ENCODE measurements around the gene AACS.

DNA sequence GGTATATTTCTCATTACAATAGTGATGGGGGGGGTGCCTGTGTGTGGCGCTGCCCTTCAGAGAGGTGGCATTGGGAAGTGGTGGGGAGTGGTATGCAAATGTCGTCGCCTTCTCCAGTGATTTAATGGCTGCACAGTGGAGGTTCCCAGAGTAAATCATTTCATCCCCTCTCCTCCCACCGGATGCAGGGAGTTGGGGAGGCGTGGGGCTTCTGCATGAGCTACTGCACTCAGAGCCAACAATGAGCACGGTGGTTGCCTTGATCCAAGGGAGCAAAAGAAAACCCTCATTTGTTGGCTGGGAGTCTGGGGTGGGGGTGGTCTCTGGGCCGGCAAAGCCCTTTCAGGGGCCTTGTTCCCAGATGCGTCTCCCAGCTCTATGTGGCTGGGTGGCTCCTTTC, 124.3 kb downstream of the AACS start:
- TF ChIP-seq, protein P1, sequence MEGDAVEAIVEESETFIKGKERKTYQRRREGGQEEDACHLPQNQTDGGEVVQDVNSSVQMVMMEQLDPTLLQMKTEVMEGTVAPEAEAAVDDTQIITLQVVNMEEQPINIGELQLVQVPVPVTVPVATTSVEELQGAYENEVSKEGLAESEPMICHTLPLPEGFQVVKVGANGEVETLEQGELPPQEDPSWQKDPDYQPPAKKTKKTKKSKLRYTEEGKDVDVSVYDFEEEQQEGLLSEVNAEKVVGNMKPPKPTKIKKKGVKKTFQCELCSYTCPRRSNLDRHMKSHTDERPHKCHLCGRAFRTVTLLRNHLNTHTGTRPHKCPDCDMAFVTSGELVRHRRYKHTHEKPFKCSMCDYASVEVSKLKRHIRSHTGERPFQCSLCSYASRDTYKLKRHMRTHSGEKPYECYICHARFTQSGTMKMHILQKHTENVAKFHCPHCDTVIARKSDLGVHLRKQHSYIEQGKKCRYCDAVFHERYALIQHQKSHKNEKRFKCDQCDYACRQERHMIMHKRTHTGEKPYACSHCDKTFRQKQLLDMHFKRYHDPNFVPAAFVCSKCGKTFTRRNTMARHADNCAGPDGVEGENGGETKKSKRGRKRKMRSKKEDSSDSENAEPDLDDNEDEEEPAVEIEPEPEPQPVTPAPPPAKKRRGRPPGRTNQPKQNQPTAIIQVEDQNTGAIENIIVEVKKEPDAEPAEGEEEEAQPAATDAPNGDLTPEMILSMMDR (IDR thresholded peaks at IDR 0.05; ENCODE audit: low read depth, low read length, poor library complexity, severe bottlenecking) = no peak
- TF ChIP-seq EZH2phosphoT487 (IDR thresholded peaks at IDR 0.05; ENCODE audit: borderline replicate concordance, low read length) = no peak

Measured in DOHH2 (cell line).